CD4-positive, alpha-beta T cell treated with Interleukin-15 for 4 hours (primary cell): ENCODE results near the gene TPM2.

Source experiments
- DNase-seq: peaks from one replicate; pipeline ENCODE4 v3.0.0-alpha.2; 2020; ENCODE audit warnings: low spot score

Gene TPM2

GRCh38 chr9:35718721-35719511 lies 29.2 kb upstream of the TPM2 start:
- no peak for DNase-seq

GRCh38 chr9:35717132-35717870 lies 27.6 kb upstream of the TPM2 start:
- no peak for DNase-seq

GRCh38 chr9:35716230-35716629 lies 26.5 kb upstream of the TPM2 start:
- DNase-seq: no peak

GRCh38 chr9:35714579-35715252 lies 25.0 kb upstream of the TPM2 start:
- DNase-seq: no peak

- no peak for DNase-seq
Measured at GRCh38 chr9:35714123-35714522, 24.4 kb upstream of the TPM2 start.

- DNase-seq: no peak
Measured at GRCh38 chr9:35713578-35713977, 23.9 kb upstream of the TPM2 start.

GRCh38 chr9:35712762-35713400 lies 23.2 kb upstream of the TPM2 start:
- no peak for DNase-seq

- DNase-seq: no peak
Measured at GRCh38 chr9:35711501-35712428, 22.0 kb upstream of the TPM2 start.

GRCh38 chr9:35710818-35711500 lies 21.2 kb upstream of the TPM2 start:
- no peak for DNase-seq

- DNase-seq: no peak
Measured at GRCh38 chr9:35708146-35708545, 18.4 kb upstream of the TPM2 start.

- DNase-seq: no peak
Measured at GRCh38 chr9:35706951-35707350, 17.2 kb upstream of the TPM2 start.

GRCh38 chr9:35705836-35706430 lies 16.2 kb upstream of the TPM2 start:
- DNase-seq: no peak

- DNase-seq: no peak
Measured at GRCh38 chr9:35705372-35705771, 15.6 kb upstream of the TPM2 start.

GRCh38 chr9:35703906-35704672 lies 14.4 kb upstream of the TPM2 start:
- DNase-seq: no peak

- no peak for DNase-seq
Measured at GRCh38 chr9:35702696-35703095, 13.0 kb upstream of the TPM2 start.

- no peak for DNase-seq
Measured at GRCh38 chr9:35700942-35701341, 11.2 kb upstream of the TPM2 start.

GRCh38 chr9:35700031-35700430 lies 10.3 kb upstream of the TPM2 start:
- DNase-seq: no peak

GRCh38 chr9:35698231-35698630 lies 8.5 kb upstream of the TPM2 start:
- DNase-seq: no peak

- no peak for DNase-seq
Measured at GRCh38 chr9:35697486-35697885, 7.8 kb upstream of the TPM2 start.
